PC-9 (cell line): ENCODE results near the gene MTCL1. TPM values are rescaled to one million over a fixed set of nuclear protein-coding genes. Genes with fewer than 3 reads are reported as not detected.

Experiments
- BruUV-seq: library from RNA; stranded (reverse); fragments of 400-500 nt; replicated peaks from 2 replicates; lab custom pipeline; 2021; lab: Mats Ljungman, UMichigan
- CTCF ChIA-PET: fragments of 300-600 bp; sonication (Branson Sonifier 250); formaldehyde crosslinking; loops from one replicate; lab custom pipeline; 2022; ENCODE audit warnings: antibody characterized with exemption; lab: Charles Lee
- POLR2A ChIA-PET: fragments of 300-600 bp; sonication (Branson Sonifier 250); formaldehyde crosslinking; loops from one replicate; lab custom pipeline; 2022; ENCODE audit warnings: antibody characterized with exemption; ENCODE audit not compliant: unreplicated experiment; lab: Charles Lee
- DNase-seq, 2 experiments: peaks; one replicate each; pipeline versions ENCODE4 v3.0.0 to v3.0.0-alpha.2; 2015 to 2022; ENCODE audit warnings: mixed read lengths in 1 of 2
- H2AFZ ChIP-seq: fragments of 200-600 bp; sonication (generic); 2 replicates; pipeline ENCODE4 v1.8.1; 2017; ENCODE audit warnings: antibody characterized with exemption
- H3F3A ChIP-seq: fragments of 200-600 bp; sonication (generic); 2 replicates; pipeline ENCODE4 v1.8.1; 2017; ENCODE audit warnings: antibody characterized with exemption, mild to moderate bottlenecking, low read depth; ENCODE audit not compliant: insufficient read depth
- H3K27ac ChIP-seq: fragments of 200-600 bp; sonication (generic); 2 replicates; pipeline ENCODE4 v1.6.1; 2016; ENCODE audit warnings: mixed run types
- H3K27me3 ChIP-seq: fragments of 200-600 bp; sonication (generic); 2 replicates; pipeline ENCODE4 v1.6.1; 2016; ENCODE audit warnings: low read depth, mixed run types; ENCODE audit not compliant: insufficient read depth
- H3K36me3 ChIP-seq: fragments of 200-600 bp; sonication (generic); 2 replicates; pipeline ENCODE4 v1.6.1; 2016; ENCODE audit warnings: low read depth, mixed run types
- H3K4me1 ChIP-seq: fragments of 200-600 bp; sonication (generic); replicated peaks from 2 replicates; pipeline ENCODE4 v1.6.1; 2016; ENCODE audit warnings: mixed run types; ENCODE audit not compliant: insufficient read depth
- H3K4me2 ChIP-seq: fragments of 200-600 bp; sonication (generic); 2 replicates; pipeline ENCODE4 v1.6.1; 2017; ENCODE audit warnings: mixed run types
- H3K4me3 ChIP-seq: fragments of 200-600 bp; sonication (generic); 2 replicates; pipeline ENCODE4 v1.6.1; 2016; ENCODE audit warnings: mixed run types
- H3K79me2 ChIP-seq: fragments of 200-600 bp; sonication (generic); 2 replicates; pipeline ENCODE4 v1.6.1; 2017; ENCODE audit warnings: low read depth, mixed run types
- H3K9me2 ChIP-seq: fragments of 200-600 bp; sonication (generic); 2 replicates; pipeline ENCODE4 v1.8.1; 2017; ENCODE audit warnings: mild to moderate bottlenecking; ENCODE audit not compliant: insufficient read depth
- H3K9me3 ChIP-seq: fragments of 200-600 bp; sonication (generic); 2 replicates; pipeline ENCODE4 v1.8.1; 2016; ENCODE audit warnings: low read depth; ENCODE audit not compliant: insufficient read depth
- H4K20me1 ChIP-seq: fragments of 200-600 bp; sonication (generic); 2 replicates; pipeline ENCODE4 v1.8.1; 2017; ENCODE audit not compliant: insufficient read depth
- EZH2 ChIP-seq: fragments of 200-600 bp; sonication (generic); IDR thresholded peaks from 2 replicates; pipeline ENCODE4 v1.8.0; 2017; ENCODE audit warnings: antibody characterized with exemption, low read depth
- intact Hi-C: fragments of 100-400 bp; cut with micrococcal nuclease; formaldehyde crosslinking; loops from one replicate; pipeline ENCODE4 v1.10.0; 2022; ENCODE audit not compliant: unreplicated experiment
- total RNA-seq: library from RNA; stranded (reverse); gene quantifications from 2 replicates; pipeline ENCODE4 v1.2.3, GENCODE V29; 2021
- TF ChIP-seq, protein P1 (sequence below): fragments of 200-600 bp; sonication (generic); conservative IDR thresholded peaks from 2 replicates; pipeline ENCODE4 v1.6.1; 2017; ENCODE audit warnings: mixed run types, antibody characterized with exemption, mild to moderate bottlenecking, moderate library complexity

Gene MTCL1
- total RNA-seq, 1 experiment from 2014 or later = 29.6 TPM

DNA sequence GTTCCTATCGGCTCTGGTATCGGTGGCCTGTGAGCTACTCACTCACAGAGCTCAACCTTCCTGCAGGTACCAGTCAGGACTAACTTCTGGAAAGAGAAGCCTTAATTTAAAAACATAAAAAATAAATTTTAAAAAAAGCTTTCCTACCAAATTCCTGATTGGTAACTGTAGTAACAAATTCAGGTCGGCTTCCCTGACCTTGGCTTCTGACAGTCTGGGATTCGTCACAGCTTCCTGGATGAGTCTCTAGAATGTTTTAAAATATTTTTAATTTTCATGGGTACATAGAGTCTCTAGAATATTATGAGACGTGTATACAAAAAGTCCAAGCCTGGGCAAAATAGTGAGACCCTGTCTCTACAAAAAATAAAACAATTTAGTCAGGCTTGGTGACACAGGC, 45.0 kb upstream of the MTCL1 start:
- Histone ChIP-seq H3K9me3 (no peaks in the 10 kb centered on the region), H4K20me1 (no peaks in the 10 kb centered on the region), H3F3A (peaks cover 6% of the 10 kb centered on the region), H3K4me2 (no peak overlapping the region), H3K4me1 (peaks cover 7% of the 10 kb centered on the region), H3K9me2 (no peaks in the 10 kb centered on the region), H2AFZ (no peak overlapping the region), H3K27ac (no peak overlapping the region), H3K4me3 (no peak overlapping the region), H3K79me2 (no peaks in the 10 kb centered on the region), H3K36me3 (no peaks in the 10 kb centered on the region), H3K27me3 (no peaks in the 10 kb centered on the region)
- CTCF ChIA-PET = no interaction called here
- POLR2A ChIA-PET = no interaction called here
- no TSS peak for BruUV-seq
- intact Hi-C loops = no loop called here
- no peak for DNase-seq
- no peak for TF ChIP-seq EZH2
- TF ChIP-seq, protein P1, sequence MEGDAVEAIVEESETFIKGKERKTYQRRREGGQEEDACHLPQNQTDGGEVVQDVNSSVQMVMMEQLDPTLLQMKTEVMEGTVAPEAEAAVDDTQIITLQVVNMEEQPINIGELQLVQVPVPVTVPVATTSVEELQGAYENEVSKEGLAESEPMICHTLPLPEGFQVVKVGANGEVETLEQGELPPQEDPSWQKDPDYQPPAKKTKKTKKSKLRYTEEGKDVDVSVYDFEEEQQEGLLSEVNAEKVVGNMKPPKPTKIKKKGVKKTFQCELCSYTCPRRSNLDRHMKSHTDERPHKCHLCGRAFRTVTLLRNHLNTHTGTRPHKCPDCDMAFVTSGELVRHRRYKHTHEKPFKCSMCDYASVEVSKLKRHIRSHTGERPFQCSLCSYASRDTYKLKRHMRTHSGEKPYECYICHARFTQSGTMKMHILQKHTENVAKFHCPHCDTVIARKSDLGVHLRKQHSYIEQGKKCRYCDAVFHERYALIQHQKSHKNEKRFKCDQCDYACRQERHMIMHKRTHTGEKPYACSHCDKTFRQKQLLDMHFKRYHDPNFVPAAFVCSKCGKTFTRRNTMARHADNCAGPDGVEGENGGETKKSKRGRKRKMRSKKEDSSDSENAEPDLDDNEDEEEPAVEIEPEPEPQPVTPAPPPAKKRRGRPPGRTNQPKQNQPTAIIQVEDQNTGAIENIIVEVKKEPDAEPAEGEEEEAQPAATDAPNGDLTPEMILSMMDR = no peak

DNA sequence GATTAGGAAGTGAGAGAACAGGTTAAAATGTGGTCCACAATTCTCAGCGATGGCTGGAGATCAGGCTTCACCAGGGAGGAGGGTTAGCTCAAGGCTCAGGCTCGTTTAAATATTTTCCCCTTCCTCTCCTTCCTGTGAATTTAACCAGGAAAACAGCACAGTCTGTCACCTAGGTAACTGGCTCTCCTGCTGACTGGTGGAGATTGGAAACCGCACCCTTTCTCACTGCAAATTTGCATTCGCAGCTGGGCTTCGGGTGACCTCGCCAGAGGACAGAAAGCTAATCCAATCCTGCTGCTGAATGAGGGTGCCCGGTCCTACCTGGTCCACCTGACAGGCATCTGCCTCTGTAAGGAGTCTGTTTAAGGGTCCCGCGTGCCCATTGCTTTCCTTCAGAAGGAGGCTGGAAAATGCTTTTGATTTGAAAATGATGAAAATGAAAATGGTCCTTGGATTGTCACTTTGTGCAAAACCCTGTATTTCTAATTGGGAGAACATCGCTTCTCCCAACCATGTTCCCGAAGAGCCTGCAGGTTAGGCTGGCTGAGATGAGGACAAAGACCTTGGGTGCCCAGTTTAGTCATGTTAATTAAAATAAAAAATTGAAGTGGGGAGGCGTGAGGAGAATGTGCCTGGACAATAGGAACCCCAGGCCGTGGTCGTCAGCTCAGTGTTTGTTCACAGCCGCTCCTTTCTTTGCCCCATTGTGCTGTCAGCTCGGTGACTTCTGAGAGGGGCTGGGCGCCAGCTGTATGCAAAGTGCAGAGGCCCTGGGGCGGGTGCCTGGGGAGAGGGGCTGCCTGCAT, 43.4 kb upstream of the MTCL1 start:
- intact Hi-C loops = no loop called here
- H4K20me1 ChIP-seq = no peaks in the 10 kb centered on the region
- H3K79me2 ChIP-seq = no peaks in the 10 kb centered on the region
- POLR2A ChIA-PET = no interaction called here
- BruUV-seq = no TSS peak
- CTCF ChIA-PET = no interaction called here
- no peak overlapping the region for H3K27ac ChIP-seq
- no peaks in the 10 kb centered on the region for H3K36me3 ChIP-seq
- no peak overlapping the region for H2AFZ ChIP-seq
- H3K27me3 ChIP-seq = no peaks in the 10 kb centered on the region
- H3K4me1 ChIP-seq = peaks cover 12% of the 10 kb centered on the region
- no peaks in the 10 kb centered on the region for H3K9me2 ChIP-seq
- H3K4me3 ChIP-seq = no peak overlapping the region
- no peaks in the 10 kb centered on the region for H3K9me3 ChIP-seq
- TF ChIP-seq EZH2 = no peak
- TF ChIP-seq, protein P1 = no peak
- no peak for DNase-seq
- peaks cover 13% of the 10 kb centered on the region for H3F3A ChIP-seq
- no peak overlapping the region for H3K4me2 ChIP-seq

DNA sequence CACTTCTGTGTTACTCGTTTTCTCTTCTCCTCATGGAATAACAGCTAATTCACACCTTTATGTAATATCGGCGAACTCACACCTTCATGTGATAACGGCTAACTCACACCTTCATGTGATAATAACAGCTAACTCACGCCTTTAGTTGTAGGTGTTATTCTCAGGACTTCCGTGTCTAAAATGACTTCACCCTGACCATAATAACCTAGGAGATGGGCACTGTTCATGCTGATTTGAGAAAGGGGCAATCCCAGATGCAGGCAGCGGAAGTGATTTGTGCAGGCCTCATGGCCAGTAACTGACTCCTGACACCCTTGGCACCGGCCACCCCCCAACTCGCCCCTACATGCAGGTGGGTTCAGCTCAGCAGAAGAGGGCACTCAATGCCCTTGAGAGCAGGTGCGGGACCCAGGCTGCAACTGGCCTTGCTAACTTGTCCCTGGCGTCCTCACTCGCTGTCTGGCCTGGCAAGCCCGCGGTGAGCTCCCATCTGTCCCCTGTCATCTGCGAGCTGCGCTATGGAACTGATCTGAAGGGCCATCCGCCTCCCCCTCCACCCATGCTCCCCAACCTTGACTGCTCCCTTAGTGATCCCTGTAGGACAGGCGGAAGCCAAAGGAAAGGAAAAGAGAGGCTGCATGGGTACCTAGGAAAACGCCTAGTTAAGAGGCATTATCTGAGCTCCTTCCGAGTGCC, 42.6 kb upstream of the MTCL1 start:
- TF ChIP-seq, protein P1 = no peak
- no peak for TF ChIP-seq EZH2
- Histone ChIP-seq H3K4me3 (no peak overlapping the region), H4K20me1 (no peaks in the 10 kb centered on the region), H3F3A (peaks cover 13% of the 10 kb centered on the region), H3K4me2 (no peak overlapping the region), H3K9me2 (no peaks in the 10 kb centered on the region), H3K4me1 (peaks cover 12% of the 10 kb centered on the region), H3K27me3 (no peaks in the 10 kb centered on the region), H3K9me3 (no peaks in the 10 kb centered on the region), H3K36me3 (no peaks in the 10 kb centered on the region), H2AFZ (no peak overlapping the region), H3K79me2 (no peaks in the 10 kb centered on the region), H3K27ac (no peak overlapping the region)
- ChIA-PET POLR2A (no interaction called here), CTCF (no interaction called here)
- intact Hi-C loops = no loop called here
- BruUV-seq = no TSS peak
- DNase-seq = no peak
